Duodenal mucosa (tissue), 2 donors: Measurements from ENCODE around the gene ZNF384.

Source experiments
- H3K27ac ChIP-seq: one replicate; pipeline ENCODE4 v1.7.0; 2013; ENCODE audit warnings: low read depth, low read length
- H3K27me3 ChIP-seq, 2 donors: one replicate each; pipeline ENCODE4 v1.7.0; 2013; ENCODE audit warnings: low read length in 2 of 2, control low read depth in 1 of 2; ENCODE audit not compliant: insufficient read depth in 2 of 2, control insufficient read depth in 1 of 2
- H3K36me3 ChIP-seq, 2 donors: one replicate each; pipeline ENCODE4 v1.7.0; 2013; ENCODE audit warnings: low read length in 2 of 2, control low read depth in 1 of 2; ENCODE audit not compliant: insufficient read depth in 2 of 2, control insufficient read depth in 1 of 2
- H3K4me1 ChIP-seq, 2 donors: one replicate each; pipeline ENCODE4 v1.7.0; 2013; ENCODE audit warnings: low read length in 2 of 2, control low read depth in 1 of 2; ENCODE audit not compliant: insufficient read depth in 2 of 2, control insufficient read depth in 1 of 2
- H3K4me3 ChIP-seq, 2 donors: one replicate each; pipeline ENCODE4 v1.7.0; 2013; ENCODE audit warnings: low read length in 2 of 2, low read depth in 1 of 2
- H3K9ac ChIP-seq, 2 donors: one replicate each; pipeline ENCODE4 v1.7.0; 2013; ENCODE audit warnings: low read length in 2 of 2, low read depth in 1 of 2
- H3K9me3 ChIP-seq, 2 donors: one replicate each; pipeline ENCODE4 v1.7.0; 2013; ENCODE audit warnings: low read length in 2 of 2, control low read depth in 1 of 2; ENCODE audit not compliant: control insufficient read depth in 1 of 2

ZNF384 gene

DNA sequence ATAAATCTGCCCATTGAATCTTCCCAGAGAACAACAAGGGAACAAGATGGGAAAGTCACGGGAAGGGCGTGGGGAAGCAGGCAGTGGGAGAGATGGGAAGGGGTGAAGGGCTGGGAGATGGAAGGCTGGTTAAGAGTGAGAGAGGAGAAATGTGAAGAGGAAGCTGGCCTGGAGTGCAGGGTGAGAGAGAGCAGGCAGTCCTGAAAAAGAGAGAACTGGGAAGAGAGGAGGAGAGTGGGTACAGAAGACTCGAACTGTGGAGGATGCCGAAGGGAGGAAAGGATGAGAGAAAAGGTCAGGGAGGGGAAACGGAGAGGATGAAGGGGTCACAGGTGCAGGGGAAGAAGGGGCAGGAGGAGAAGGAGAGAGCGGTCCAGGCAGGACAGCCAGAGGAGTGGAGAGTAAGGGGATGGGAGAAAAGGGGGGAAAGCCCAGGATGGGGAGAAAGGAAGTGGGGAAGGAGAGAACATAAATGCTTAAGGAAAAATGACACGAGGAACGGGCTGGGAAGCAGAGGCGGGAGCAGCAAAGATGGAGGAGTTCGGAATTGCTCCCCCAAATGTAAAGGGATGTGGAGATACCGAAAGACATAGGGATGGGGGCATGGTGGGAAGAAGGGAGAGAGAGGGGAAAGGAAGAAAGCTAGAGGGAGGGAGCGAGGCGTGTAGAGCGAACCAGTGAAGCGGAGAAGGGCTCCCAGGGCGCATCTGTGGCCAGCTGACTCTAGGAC is 10.2 kb upstream of the ZNF384 start:
- H3K4me3 ChIP-seq: no peak overlapping the region

DNA sequence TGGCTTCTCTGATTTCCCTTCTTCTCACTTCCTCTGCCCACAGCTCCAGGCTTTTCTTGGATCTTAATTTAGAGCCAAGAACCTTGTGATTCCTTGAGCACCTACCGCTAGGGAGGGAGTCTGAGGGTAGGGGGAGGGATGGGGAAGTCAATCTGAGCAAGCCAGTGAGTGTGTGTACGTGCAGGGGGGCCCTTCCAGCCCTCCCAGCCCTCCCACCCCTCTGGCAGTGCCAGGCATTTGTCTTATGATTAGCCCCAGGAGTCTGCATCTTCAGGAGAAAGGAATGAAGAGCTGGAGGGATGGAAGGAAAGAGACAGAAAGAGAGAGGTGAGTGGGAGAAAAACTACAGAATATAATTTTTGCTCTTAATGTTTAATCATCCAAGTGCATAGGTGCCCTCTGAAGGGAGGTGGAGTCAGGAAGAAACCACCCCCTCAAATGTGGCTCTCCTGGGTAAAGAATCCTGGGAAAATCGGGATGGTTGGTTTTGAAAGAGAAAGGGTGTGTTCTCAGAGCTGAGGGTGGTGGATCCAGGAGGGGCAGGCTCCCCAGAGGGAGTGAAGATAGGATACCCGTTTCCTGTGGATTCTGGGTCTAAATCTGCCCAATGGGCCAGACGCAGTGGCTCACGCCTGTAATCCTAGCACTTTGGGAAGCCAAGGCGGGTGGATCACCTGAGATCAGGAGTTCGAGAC is 9.3 kb upstream of the ZNF384 start:
- H3K9ac ChIP-seq: no peak overlapping the region
- peaks cover 41 to 55% of the 10 kb centered on the region in 2 donors for H3K27me3 ChIP-seq
- H3K9me3 ChIP-seq: no peaks in the 10 kb centered on the region
- H3K4me1 ChIP-seq: peaks cover 4 to 6% of the 10 kb centered on the region in 2 donors
- H3K4me3 ChIP-seq: no peak overlapping the region
- H3K27ac ChIP-seq: no peak overlapping the region
- no peaks in the 10 kb centered on the region for H3K36me3 ChIP-seq

More for the DNA sequence above, 10.2 kb upstream of the ZNF384 start:
- Histone ChIP-seq H3K9me3 (no peaks in the 10 kb centered on the region), H3K27me3 (peaks cover 44 to 61% of the 10 kb centered on the region in 2 donors), H3K4me1 (peaks cover 4 to 6% of the 10 kb centered on the region in 2 donors), H3K36me3 (no peaks in the 10 kb centered on the region), H3K27ac (no peak overlapping the region), H3K9ac (no peak overlapping the region)

DNA sequence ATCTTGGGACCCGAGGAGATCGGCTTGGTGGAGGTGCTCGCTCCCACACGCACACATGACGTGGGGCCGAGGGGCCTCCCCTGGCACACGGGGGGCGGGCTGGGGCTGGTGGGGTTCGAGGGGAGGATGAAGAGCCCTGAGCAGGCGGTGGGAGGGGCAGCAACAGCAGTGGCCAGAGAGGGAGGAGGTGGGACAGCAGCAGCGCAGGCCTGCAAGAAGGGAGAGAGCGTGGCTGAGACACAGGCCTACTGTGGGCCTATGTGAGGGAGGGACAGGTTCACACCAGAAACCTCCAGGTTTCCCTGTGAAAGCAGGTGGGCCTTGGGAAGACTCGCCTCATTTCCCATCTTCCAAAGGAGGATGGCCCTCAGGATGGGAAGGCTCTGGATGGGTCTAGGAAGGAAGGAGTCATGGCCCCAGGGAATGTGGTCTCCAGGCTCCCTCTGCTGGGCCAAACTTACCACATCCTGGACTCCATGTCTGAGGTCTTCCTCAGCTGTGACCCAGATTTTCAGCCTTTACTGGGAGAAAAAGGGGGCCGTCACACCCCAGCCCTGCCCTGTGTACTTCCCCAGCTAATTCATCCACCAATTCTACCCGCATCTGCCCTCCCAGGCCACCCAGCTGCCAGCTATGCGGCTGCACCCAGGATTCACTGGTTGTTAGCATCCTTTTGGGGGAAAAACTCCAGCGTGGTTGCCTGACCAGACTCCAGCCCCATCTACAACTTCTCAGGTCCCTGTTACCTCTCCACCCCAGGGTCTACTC is 8.6 kb upstream of the ZNF384 start:
- H3K4me3 ChIP-seq: no peak overlapping the region
- peaks cover 4 to 6% of the 10 kb centered on the region in 2 donors for H3K4me1 ChIP-seq
- H3K27ac ChIP-seq: no peak overlapping the region
- H3K27me3 ChIP-seq: peaks cover 36 to 51% of the 10 kb centered on the region in 2 donors
- H3K9ac ChIP-seq: no peak overlapping the region
- H3K9me3 ChIP-seq: no peaks in the 10 kb centered on the region
- H3K36me3 ChIP-seq: no peaks in the 10 kb centered on the region

DNA sequence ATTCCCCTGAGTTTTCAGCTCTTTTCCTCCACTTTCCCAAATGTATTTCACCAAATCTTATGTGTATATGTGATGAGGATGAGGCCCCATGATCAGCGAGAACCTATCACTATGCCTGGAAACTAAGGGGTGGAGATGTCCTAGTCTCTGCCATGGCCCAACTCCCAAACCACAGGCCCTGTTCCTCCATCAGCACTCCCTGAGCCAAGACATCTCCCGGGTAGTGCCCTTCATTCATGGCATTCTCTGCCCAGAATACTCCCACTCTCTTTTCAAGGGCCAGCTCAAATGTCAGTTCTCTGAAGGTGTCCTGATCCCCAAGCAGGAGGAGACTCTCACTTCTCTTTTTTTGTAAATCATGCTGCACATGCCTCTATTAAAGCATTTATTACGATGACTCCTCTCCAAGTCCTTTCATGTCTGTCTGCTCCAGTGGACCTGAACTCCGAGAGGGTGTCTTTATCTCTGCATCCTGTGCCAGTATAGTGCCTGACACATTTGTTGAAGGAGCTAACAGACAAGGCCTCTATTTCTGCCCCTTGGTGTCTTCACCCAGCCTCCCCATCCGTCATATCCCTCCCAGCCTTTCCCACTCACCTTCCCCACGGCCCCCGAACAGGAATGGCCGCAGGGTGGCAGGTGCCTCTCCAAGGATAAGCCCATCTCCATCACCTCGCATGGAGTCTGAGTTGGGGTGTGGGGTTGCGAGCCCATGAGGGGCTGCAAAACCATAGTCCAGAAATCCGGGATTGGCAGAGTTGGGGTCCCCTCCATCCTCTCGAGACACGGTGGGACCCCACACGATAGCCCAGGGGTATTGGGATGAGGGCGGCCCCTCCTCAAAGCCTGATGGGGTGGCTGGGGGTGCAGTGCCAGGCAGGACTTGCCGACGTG is 7.8 kb upstream of the ZNF384 start:
- Histone ChIP-seq H3K27ac (no peak overlapping the region), H3K9ac (no peak overlapping the region), H3K36me3 (no peaks in the 10 kb centered on the region), H3K27me3 (peaks cover 34 to 46% of the 10 kb centered on the region in 2 donors), H3K9me3 (no peaks in the 10 kb centered on the region), H3K4me3 (no peak overlapping the region), H3K4me1 (peaks cover 4 to 6% of the 10 kb centered on the region in 2 donors)

DNA sequence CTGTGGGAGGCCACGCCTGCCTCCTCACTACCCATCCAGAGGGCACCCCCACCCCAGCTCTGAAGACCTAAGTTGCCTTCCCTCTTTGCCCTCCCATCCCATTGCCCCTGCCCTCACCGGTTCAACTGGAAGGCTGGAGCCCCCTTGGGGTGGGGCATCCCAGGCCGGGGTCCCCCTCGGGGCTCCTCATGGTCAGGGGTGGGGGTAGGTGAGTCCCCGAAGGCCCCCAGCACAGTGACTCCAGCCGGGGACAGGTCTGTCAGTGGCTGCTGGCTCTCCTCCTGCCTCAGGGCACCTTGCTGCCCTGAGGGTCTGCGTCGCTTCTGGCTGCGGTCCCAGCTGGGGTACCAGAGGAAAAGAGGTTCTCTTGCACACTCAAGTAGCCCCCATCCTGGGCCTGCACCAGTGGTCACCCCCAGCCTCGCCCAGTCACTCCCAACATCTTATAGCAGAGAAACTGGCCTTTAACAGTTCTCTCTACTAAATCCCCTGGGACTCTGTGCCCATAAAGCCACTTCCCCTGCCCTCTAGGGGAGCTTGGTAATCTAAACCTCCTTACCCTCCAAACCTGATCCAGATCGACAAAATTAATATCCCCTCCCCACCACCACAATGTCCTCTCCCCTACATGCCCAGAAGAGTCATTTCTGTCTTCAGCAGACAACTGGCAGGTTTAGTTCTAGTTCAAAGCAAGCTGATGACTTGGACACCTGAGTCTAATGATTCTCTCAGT is 6.3 kb upstream of the ZNF384 start:
- Histone ChIP-seq H3K27ac (no peak overlapping the region), H3K36me3 (no peaks in the 10 kb centered on the region), H3K9me3 (no peaks in the 10 kb centered on the region), H3K9ac (no peak overlapping the region), H3K27me3 (peaks cover 22 to 34% of the 10 kb centered on the region in 2 donors), H3K4me1 (peaks cover 0 to 7% of the 10 kb centered on the region in 2 donors), H3K4me3 (no peak overlapping the region)

DNA sequence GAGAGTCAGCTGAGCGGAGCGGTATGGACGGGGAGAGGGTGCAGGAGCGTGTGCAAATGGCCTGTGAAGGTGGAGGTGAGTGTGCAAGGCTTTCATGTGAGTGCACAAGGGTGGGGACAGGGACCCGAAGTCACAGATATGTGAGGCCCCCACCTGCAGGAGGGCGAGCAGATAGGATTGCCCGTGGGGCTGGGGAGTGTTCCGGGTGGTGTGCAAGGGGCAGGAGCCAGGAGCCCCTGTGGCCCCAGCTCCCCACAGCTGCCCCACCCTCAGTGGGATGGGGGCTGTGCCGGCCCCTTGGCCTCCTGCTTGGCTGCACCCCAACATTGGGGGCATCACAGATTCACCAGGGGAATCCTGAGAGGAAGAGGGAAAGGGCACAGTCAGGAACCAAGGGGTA is 5.5 kb upstream of the ZNF384 start:
- H3K27me3 ChIP-seq: peaks cover 18 to 27% of the 10 kb centered on the region in 2 donors
- H3K9ac ChIP-seq: no peak overlapping the region
- H3K36me3 ChIP-seq: no peaks in the 10 kb centered on the region
- H3K9me3 ChIP-seq: no peaks in the 10 kb centered on the region
- H3K4me3 ChIP-seq: no peak overlapping the region
- H3K4me1 ChIP-seq: peaks cover 6 to 12% of the 10 kb centered on the region in 2 donors
- no peak overlapping the region for H3K27ac ChIP-seq

DNA sequence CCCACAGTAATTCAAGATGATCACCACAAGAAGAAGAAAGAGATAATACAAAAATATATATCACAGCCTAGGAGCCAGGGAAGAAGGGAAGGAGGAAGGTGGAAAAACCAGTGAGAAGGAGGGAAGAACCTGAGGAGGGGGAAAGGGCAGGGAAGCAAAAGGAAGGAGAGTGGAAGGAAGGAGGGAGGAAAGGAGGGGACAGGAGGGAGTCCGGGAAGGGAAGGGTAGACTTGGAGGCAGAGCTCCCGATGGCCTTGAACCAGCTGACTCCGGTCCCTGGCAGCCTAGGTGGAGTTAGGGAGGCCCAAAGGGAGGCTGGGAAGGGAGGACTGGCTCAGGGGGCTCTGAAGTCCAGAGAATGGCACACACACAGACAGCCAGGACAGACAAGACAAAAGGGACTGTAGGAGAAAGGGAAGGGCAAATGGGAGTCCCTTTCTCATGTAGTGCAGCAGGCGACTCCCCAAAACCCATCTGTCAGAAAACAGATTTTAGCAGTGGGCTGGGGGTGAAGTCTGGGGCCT is 4.7 kb upstream of the ZNF384 start:
- Histone ChIP-seq H3K4me1 (peaks cover 6 to 12% of the 10 kb centered on the region in 2 donors), H3K27me3 (peaks cover 10 to 19% of the 10 kb centered on the region in 2 donors), H3K9me3 (no peaks in the 10 kb centered on the region), H3K27ac (no peak overlapping the region), H3K36me3 (no peaks in the 10 kb centered on the region), H3K9ac (no peak overlapping the region), H3K4me3 (no peak overlapping the region)

DNA sequence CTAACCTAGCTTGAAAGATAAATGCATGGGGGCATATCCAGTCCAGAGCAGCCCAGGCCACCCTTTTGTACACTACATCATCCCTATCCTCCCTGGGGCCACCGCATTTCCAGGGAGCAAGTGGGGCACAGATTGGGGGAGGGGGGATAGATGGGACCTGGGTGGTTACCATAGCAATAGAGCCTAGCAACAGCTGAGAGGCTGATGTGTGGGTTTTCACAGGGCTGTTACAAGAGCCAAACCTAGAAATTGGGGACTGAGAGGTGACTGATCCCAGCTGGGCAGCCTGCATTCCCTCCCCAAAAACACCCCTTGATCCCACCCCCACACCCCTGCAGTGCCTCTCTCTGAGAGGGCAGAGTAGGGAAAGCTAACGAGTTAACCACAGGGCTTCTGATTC is 3.7 kb upstream of the ZNF384 start:
- no peak overlapping the region for H3K9ac ChIP-seq
- H3K9me3 ChIP-seq: no peaks in the 10 kb centered on the region
- H3K27me3 ChIP-seq: peaks cover 4 to 14% of the 10 kb centered on the region in 2 donors
- H3K27ac ChIP-seq: no peak overlapping the region
- peaks cover 12 to 18% of the 10 kb centered on the region in 2 donors for H3K4me1 ChIP-seq
- H3K36me3 ChIP-seq: no peaks in the 10 kb centered on the region
- no peak overlapping the region for H3K4me3 ChIP-seq

DNA sequence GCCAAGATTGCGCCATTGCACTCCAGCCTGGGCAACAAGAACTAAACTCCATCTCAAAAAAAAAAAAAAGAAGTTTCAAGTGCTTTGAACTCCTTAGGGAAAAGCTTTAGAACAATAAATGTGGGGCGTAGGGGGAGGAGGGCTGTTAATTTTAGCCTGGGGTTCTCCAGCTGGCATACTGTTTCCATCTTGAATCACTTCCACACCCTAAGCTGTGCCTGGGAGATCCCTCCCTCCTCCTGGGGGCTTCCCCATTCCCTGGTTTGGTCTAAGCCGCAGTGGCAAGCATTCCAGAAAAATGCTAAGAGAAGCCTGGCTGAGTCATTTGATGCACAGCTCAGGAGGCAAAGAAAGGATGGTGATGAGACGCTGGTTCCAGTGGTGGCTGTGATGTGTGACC is 2.3 kb upstream of the ZNF384 start:
- no peak overlapping the region for H3K4me3 ChIP-seq
- H3K9me3 ChIP-seq: no peaks in the 10 kb centered on the region
- no peak overlapping the region for H3K9ac ChIP-seq
- peaks cover 0 to 11% of the 10 kb centered on the region in 2 donors for H3K27me3 ChIP-seq
- H3K27ac ChIP-seq: no peak overlapping the region
- H3K4me1 ChIP-seq: peaks cover 25 to 32% of the 10 kb centered on the region in 2 donors
- H3K36me3 ChIP-seq: peaks cover 0 to under 1% of the 10 kb centered on the region in 2 donors
